MM.1S (cell line): ENCODE measurements around the gene ZMYM1.

Experiments
- EZH2phosphoT487 ChIP-seq: fragments of 300-600 bp; sonication (generic); IDR thresholded peaks from 2 replicates; pipeline ENCODE4 v1.6.1; 2018; ENCODE audit warnings: antibody characterized with exemption, low read length
- TF ChIP-seq, protein P1 (sequence below): fragments of 300-600 bp; sonication (generic); IDR thresholded peaks from 2 replicates; pipeline ENCODE4 v1.5.1; 2016; ENCODE audit warnings: antibody characterized with exemption, low read length, mixed read lengths

DNA sequence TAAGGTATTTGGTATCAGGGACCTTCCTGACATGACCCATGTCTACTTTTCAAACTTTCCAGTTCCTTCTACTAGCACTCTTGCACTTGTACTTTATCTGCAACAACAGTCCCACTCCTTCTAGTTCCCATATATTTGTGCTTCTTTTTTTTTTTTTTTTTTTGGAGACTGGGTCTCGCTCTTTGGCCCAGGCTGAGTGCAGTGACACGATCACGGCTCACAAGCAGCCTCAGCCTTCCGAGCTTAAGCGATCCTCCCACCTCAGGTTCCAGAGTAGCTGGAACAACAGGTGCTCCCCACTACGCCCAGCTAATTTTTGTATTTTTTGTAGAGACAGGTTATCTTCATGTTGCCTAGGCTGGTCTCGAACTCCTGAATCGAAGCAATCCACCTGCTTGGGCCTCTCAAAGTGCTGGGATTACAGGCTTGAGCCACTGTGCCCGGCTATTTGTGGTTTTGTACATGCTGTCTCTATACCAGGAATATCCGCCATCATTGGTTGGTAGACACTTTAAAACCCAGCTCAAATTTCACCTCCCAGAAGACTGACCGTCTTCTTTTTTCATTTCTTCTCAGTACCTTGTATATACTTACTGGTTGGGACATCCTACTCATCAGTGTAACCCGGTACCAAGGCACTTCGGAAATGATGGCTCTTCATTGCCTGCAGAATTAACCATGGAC lies 1.1 kb downstream of the ZMYM1 start:
- TF ChIP-seq, protein P1, sequence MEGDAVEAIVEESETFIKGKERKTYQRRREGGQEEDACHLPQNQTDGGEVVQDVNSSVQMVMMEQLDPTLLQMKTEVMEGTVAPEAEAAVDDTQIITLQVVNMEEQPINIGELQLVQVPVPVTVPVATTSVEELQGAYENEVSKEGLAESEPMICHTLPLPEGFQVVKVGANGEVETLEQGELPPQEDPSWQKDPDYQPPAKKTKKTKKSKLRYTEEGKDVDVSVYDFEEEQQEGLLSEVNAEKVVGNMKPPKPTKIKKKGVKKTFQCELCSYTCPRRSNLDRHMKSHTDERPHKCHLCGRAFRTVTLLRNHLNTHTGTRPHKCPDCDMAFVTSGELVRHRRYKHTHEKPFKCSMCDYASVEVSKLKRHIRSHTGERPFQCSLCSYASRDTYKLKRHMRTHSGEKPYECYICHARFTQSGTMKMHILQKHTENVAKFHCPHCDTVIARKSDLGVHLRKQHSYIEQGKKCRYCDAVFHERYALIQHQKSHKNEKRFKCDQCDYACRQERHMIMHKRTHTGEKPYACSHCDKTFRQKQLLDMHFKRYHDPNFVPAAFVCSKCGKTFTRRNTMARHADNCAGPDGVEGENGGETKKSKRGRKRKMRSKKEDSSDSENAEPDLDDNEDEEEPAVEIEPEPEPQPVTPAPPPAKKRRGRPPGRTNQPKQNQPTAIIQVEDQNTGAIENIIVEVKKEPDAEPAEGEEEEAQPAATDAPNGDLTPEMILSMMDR = no peak
- no peak for TF ChIP-seq EZH2phosphoT487
